LNCaP clone FGC (cell line): ENCODE data around the gene PZP.
"Not testable (repeated sequence)": the region's sequence is repeated elsewhere in the genome, so short reads cannot be mapped to it uniquely, and the experiment has no call there.

Source experiments
- DNase-seq: peaks from one replicate; pipeline ENCODE4 v3.0.0-alpha.2; 2011; ENCODE audit warnings: low read depth
- H3K4me3 ChIP-seq: 2 replicates; pipeline ENCODE4 v1.5.1; 2011; ENCODE audit warnings: mild to moderate bottlenecking, low read depth, low read length, control low read depth
- TF ChIP-seq, protein P1 (sequence below): IDR thresholded peaks from 2 replicates; pipeline ENCODE4 v1.5.1; 2012; ENCODE audit warnings: mild to moderate bottlenecking; ENCODE audit not compliant: control insufficient read depth, insufficient read depth; ENCODE audit errors: extremely low read depth

The PZP gene

DNA sequence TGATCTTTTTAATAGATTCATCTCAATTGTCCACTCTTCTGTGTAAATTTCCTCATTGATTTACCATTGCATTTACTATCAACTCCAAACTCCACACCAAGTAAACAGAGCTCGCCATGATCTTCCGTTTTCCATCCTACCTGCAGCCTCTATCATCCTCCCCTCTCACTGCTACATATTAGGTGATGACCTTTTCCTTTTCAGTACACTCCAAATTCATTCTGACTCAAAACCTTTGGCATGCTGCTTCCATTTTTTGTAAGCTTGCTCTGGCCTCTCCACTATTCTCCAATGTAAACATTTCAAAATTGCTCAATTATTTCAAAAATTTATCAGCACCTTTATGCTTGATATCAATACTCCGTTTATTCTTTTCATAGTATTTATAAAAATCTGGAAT is 40.2 kb upstream of the PZP start:
- no peak overlapping the region for H3K4me3 ChIP-seq
- TF ChIP-seq, protein P1, sequence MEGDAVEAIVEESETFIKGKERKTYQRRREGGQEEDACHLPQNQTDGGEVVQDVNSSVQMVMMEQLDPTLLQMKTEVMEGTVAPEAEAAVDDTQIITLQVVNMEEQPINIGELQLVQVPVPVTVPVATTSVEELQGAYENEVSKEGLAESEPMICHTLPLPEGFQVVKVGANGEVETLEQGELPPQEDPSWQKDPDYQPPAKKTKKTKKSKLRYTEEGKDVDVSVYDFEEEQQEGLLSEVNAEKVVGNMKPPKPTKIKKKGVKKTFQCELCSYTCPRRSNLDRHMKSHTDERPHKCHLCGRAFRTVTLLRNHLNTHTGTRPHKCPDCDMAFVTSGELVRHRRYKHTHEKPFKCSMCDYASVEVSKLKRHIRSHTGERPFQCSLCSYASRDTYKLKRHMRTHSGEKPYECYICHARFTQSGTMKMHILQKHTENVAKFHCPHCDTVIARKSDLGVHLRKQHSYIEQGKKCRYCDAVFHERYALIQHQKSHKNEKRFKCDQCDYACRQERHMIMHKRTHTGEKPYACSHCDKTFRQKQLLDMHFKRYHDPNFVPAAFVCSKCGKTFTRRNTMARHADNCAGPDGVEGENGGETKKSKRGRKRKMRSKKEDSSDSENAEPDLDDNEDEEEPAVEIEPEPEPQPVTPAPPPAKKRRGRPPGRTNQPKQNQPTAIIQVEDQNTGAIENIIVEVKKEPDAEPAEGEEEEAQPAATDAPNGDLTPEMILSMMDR: no peak
- DNase-seq: no peak

DNA sequence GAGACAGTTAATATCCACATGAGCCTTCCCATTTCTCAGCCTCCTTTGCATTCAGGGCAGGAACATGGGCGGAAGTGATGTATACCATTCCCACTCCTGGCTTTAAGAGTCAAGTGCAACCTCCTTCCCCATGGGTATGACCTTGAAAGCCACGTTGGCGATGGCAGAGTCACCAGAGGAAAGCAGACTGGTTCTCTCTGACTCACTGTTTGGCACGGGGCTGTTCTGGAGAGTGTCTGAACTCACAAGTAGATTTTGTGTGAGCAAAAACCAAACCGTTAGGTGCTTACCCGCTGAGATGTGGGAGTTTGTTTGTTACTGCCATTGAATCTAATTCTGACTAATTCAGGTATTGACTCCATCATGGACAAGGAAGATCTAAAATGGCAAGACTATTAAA is 36.7 kb upstream of the PZP start:
- DNase-seq: no peak
- H3K4me3 ChIP-seq: no peak overlapping the region
- TF ChIP-seq, protein P1: no peak

DNA sequence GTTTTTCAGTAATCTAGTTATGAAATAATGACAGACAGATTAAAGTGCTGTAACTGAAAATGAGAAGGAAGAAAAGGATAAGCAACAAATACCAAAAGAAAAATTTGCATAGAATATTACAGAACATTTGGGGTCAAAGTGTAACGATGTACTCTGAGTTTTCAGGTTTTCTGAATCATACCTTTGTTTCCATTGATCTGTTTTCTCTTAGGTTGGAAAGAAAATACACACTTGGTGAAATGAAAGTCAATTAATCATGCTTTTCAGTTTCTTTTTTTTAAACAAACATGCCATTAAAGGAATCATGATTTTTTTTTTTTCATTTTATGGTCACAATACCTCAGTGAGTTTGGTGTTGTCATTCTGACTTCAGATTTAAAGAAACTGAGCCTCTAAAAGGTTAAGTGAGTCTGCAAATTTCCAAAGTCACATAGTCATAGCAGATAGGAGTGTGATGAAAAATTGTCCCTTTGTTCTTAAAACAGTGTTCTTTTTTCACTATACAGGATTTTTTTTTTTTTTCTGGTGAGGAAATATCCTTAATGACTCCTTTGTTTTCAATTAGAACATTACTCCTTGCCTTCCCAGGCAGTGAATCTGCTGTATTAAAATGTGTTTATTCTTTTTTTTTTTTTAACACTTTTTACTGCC is 35.9 kb upstream of the PZP start:
- no peak for DNase-seq
- H3K4me3 ChIP-seq: no peak overlapping the region
- TF ChIP-seq, protein P1: no peak

DNA sequence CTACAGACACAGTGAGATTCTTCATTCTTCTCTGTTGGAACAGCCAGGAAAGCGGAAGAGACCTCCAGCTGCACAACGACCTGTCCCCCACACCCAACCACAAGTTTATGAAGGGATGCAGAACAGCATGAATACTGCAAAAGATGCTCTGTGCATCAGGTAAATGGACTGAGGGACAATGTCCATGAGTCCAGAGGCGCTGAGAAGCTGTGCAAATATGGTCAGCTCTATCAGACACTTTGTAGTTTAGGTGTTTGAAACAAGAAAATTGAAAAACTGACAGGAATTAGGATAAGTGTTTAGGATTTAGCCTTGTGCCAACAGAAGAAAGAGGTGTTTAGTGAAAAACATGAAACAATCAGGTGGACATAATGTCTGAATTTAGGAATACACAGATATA is 33.1 kb upstream of the PZP start:
- no peak overlapping the region for H3K4me3 ChIP-seq
- TF ChIP-seq, protein P1: no peak
- no peak for DNase-seq

DNA sequence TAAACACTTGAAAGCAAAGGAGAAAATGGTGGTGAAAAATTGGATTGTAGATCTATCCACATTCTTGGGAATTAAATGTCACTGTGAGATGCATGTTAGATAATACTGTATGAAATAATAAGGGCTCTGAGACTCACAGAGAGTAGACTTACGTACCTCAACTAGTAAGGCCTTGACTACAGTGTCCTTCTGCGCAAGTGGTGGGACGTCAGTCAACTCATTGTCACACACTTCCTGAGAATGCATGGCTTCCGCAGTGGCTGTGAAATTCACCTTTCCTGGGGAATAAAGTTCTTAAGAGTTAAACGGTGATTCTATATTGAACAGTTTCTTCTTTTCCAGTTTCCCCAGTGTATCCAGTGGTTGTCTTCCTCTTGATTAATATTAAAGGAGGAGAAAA is 32.6 kb upstream of the PZP start:
- DNase-seq: no peak
- TF ChIP-seq, protein P1: no peak
- H3K4me3 ChIP-seq: no peak overlapping the region

DNA sequence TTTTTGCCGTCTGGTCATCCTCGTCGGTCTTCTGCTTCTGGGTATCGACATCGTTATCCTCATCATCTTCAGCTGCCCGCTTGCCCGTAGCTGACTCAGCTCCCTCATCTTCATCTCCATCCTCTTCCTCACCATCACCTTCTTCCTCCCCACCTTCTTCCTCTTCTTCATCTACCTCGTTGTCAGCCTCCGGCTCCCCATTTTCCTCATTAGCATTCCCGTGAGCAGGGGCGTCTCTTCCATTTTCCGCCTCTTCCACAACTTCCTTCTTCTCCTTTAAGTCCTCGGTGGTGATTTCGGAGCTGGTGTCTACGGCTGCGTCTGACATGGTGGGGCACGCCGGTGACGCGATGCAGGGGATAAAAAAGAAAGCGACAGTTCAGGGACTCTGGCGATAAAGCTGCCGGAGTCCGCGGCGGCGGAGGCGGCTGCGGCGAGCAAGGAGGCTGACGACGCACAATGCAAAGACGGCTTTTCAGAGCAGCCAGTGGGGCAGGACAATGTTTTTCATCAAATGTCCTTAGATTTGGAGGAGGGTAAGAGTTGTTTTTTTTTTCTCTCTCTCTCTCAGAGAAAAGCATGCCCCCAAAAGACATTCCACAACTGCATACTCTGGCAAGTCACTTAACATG is 31.9 kb upstream of the PZP start:
- H3K4me3 ChIP-seq, DNase-seq: not testable (repeated sequence)

DNA sequence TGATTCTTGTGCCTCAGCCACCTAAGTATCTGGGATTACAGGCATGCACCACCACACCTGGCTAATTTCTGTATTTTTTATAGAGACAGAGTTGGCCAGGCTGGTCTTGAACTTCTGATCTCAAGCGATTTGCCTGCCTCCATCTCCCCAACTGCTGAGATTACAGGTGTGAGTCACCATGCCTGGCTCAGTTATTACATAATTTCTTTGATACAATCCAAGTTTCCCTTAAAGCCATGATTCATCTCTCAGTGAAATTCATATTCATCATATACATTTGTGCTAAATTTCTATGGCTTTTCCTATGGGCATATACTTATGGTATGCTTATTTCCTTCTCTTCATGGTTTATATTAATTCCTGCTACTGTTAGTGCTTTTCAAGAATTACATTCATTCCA is 29.1 kb upstream of the PZP start:
- TF ChIP-seq, protein P1: no peak
- no peak for DNase-seq
- no peak overlapping the region for H3K4me3 ChIP-seq
